ENCODE measurements around the gene RBP4. TPM values are rescaled to one million over a fixed set of nuclear protein-coding genes. Genes with fewer than 3 reads are reported as not detected.

The RBP4 gene
- total RNA-seq, 3 donors from 2014 or later = 63.5 to 813 (median 111) TPM

GRCh38 chr10:93622942-93623341, 21.9 kb upstream of the RBP4 start:
- intact Hi-C loops (cut with DNase I; ENCODE audit: low total_unique reads) = no loop called here

DNA sequence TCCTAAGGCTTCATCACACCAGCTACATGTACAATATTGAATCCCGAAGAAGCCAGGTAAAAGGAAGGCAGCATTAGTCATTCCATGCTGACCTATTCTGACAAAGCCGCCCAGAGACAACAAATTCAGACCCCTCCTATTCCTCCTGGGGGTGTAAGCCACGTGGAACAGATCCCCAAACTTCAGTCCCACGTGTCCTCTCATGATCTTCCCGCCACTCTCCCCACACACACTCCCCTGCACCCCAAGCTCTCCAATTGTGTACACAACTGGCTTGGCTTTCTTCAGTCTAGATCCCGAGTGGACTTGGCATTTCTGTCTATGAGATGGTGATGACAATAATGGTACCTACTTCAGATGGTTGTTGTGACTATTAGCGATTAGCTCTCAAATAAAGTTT, 19.9 kb upstream of the RBP4 start:
- intact Hi-C loops (cut with DNase I; ENCODE audit: low total_unique reads) = loop anchor here (2.0 kb wide), 1 partner anchor 64 kb away; no protein-coding TSS in a partner anchor
- Histone ChIP-seq H3K27ac (no peak overlapping the region), H3K4me3 (no peak overlapping the region), H3K36me3 (no peaks in the 10 kb centered on the region), H3K9me3 (no peaks in the 10 kb centered on the region), H3K27me3 (no peaks in the 10 kb centered on the region), H3K4me1 (no peaks in the 10 kb centered on the region)
- no peak for DNase-seq (ENCODE audit: low spot score in 2 of 2)
- TF ChIP-seq CTCF (IDR thresholded peaks at IDR 0.05) (no peak), POLR2AphosphoS5 (IDR thresholded peaks at IDR 0.05) (no peak), POLR2A (IDR thresholded peaks at IDR 0.05) (no peak)

More at GRCh38 chr10:93622942-93623341, 21.9 kb upstream of the RBP4 start:
- Histone ChIP-seq H3K9me3 (no peaks in the 10 kb centered on the region), H3K36me3 (no peaks in the 10 kb centered on the region), H3K27ac (no peak overlapping the region), H3K27me3 (no peaks in the 10 kb centered on the region), H3K4me3 (no peak overlapping the region), H3K4me1 (no peaks in the 10 kb centered on the region)
- TF ChIP-seq POLR2A (IDR thresholded peaks at IDR 0.05) (no peak), CTCF (IDR thresholded peaks at IDR 0.05) (no peak), POLR2AphosphoS5 (IDR thresholded peaks at IDR 0.05) (no peak)
- DNase-seq (ENCODE audit: low spot score in 2 of 2) = no peak

DNA sequence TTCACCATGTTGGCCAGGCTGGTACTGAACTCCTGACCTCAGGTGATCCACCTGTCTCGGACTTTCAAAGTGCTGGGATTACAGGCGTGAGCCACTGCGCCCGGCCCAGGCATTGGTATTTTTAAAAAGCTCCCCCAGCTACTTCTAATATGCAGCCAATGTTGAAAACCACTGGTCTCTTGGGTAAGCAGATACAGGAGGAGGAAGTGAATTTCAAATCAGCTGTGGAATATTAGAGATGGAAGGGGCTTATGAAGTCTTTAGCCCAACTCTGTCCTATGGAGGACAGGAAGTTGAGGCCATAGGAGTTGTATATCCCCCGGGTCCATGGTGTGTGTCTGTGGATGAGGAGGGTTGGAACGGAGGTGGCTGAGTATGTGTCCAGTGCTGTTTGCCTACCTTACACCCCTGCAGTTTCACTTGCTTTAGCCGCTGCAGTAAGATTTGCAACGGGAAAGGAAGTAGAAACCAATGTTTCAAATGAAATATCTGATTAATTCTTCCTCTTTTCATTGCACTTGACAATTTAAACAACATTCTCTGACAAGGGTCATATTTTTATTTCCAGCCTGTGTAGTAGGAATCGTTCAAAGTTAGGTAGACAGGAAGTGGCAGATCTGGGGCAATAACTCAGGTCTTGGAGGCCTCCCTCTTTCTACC, 14.7 kb upstream of the RBP4 start:
- no peaks in the 10 kb centered on the region for H3K4me1 ChIP-seq
- no peaks in the 10 kb centered on the region for H3K9me3 ChIP-seq
- no peak overlapping the region for H3K4me3 ChIP-seq
- no peak overlapping the region for H3K27ac ChIP-seq
- intact Hi-C loops (cut with DNase I; ENCODE audit: low total_unique reads) = no loop called here
- H3K36me3 ChIP-seq = no peaks in the 10 kb centered on the region
- TF ChIP-seq POLR2AphosphoS5 (IDR thresholded peaks at IDR 0.05) = no peak
- TF ChIP-seq POLR2A (IDR thresholded peaks at IDR 0.05) = no peak
- no peak for TF ChIP-seq CTCF (IDR thresholded peaks at IDR 0.05)
- no peak for DNase-seq (ENCODE audit: low spot score in 2 of 2)
- H3K27me3 ChIP-seq = no peaks in the 10 kb centered on the region

GRCh38 chr10:93614101-93614825, 13.2 kb upstream of the RBP4 start:
- Histone ChIP-seq H3K27ac (no peak overlapping the region), H3K36me3 (no peaks in the 10 kb centered on the region), H3K4me1 (no peaks in the 10 kb centered on the region), H3K4me3 (no peak overlapping the region), H3K9me3 (no peaks in the 10 kb centered on the region), H3K27me3 (no peaks in the 10 kb centered on the region)
- TF ChIP-seq POLR2AphosphoS5 (IDR thresholded peaks at IDR 0.05) = no peak
- no peak for TF ChIP-seq CTCF (IDR thresholded peaks at IDR 0.05)
- no peak for TF ChIP-seq POLR2A (IDR thresholded peaks at IDR 0.05)
- DNase-seq (ENCODE audit: low spot score in 2 of 2) = no peak
- intact Hi-C loops (cut with DNase I; ENCODE audit: low total_unique reads) = no loop called here

- TF ChIP-seq POLR2A (IDR thresholded peaks at IDR 0.05) (no peak), POLR2AphosphoS5 (IDR thresholded peaks at IDR 0.05) (no peak)
- intact Hi-C loops (cut with DNase I; ENCODE audit: low total_unique reads) = no loop called here
- H3K27ac ChIP-seq = no peak overlapping the region
- H3K36me3 ChIP-seq = no peaks in the 10 kb centered on the region
- H3K27me3 ChIP-seq = no peaks in the 10 kb centered on the region
- no peaks in the 10 kb centered on the region for H3K4me1 ChIP-seq
- DNase-seq (ENCODE audit: low spot score in 2 of 2) = no peak
- H3K9me3 ChIP-seq = no peaks in the 10 kb centered on the region
- H3K4me3 ChIP-seq = no peak overlapping the region
These were observed 12.1 kb upstream of the RBP4 start for GRCh38 chr10:93613126-93613525.
